ENCODE results near the gene BLTP3B.

DNA sequence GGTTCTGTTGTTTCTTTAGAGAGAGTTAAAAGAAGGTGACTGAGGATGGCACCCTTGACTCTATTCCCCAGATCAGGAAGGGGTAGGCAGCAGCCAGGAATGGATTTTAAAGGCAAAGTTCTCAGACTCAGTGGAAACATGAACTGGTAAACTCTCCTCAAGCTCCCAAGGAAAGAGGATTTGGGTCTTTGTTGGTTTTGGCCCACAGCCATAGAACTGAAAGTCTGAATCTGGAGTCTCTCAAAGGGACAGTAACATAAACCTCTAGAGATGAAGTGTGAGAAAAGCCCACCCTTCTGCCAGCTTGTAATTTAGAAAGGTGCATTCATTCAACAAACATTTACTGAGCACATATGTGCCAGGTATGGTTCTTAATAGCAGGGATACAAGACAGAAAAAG is 28.6 kb upstream of the BLTP3B start:
- TF ChIP-seq EZH2 (IDR thresholded peaks at IDR 0.05; ENCODE audit: insufficient read depth, poor library complexity, severe bottlenecking) (no peak), EZH2phosphoT487 (IDR thresholded peaks at IDR 0.05; ENCODE audit: insufficient read depth, low read depth) (no peak)

All from GM23248 (cell line).